PC-9 (cell line): Measurements from ENCODE around the gene ZSCAN18. TPM values are rescaled to one million over a fixed set of nuclear protein-coding genes. Genes with fewer than 3 reads are reported as not detected.

Experiments used
- BruUV-seq: library from RNA; stranded (reverse); fragments of 400-500 nt; replicated peaks from 2 replicates; lab custom pipeline; 2021; lab: Mats Ljungman, UMichigan
- CTCF ChIA-PET: fragments of 300-600 bp; sonication (Branson Sonifier 250); formaldehyde crosslinking; loops from one replicate; lab custom pipeline; 2022; ENCODE audit warnings: antibody characterized with exemption; lab: Charles Lee
- POLR2A ChIA-PET: fragments of 300-600 bp; sonication (Branson Sonifier 250); formaldehyde crosslinking; loops from one replicate; lab custom pipeline; 2022; ENCODE audit warnings: antibody characterized with exemption; ENCODE audit not compliant: unreplicated experiment; lab: Charles Lee
- DNase-seq, 2 experiments: peaks; one replicate each; pipeline versions ENCODE4 v3.0.0 to v3.0.0-alpha.2; 2015 to 2022; ENCODE audit warnings: mixed read lengths in 1 of 2
- H2AFZ ChIP-seq: fragments of 200-600 bp; sonication (generic); 2 replicates; pipeline ENCODE4 v1.8.1; 2017; ENCODE audit warnings: antibody characterized with exemption
- H3F3A ChIP-seq: fragments of 200-600 bp; sonication (generic); 2 replicates; pipeline ENCODE4 v1.8.1; 2017; ENCODE audit warnings: antibody characterized with exemption, mild to moderate bottlenecking, low read depth; ENCODE audit not compliant: insufficient read depth
- H3K27ac ChIP-seq: fragments of 200-600 bp; sonication (generic); 2 replicates; pipeline ENCODE4 v1.6.1; 2016; ENCODE audit warnings: mixed run types
- H3K27me3 ChIP-seq: fragments of 200-600 bp; sonication (generic); 2 replicates; pipeline ENCODE4 v1.6.1; 2016; ENCODE audit warnings: low read depth, mixed run types; ENCODE audit not compliant: insufficient read depth
- H3K36me3 ChIP-seq: fragments of 200-600 bp; sonication (generic); 2 replicates; pipeline ENCODE4 v1.6.1; 2016; ENCODE audit warnings: low read depth, mixed run types
- H3K4me1 ChIP-seq: fragments of 200-600 bp; sonication (generic); replicated peaks from 2 replicates; pipeline ENCODE4 v1.6.1; 2016; ENCODE audit warnings: mixed run types; ENCODE audit not compliant: insufficient read depth
- H3K4me2 ChIP-seq: fragments of 200-600 bp; sonication (generic); 2 replicates; pipeline ENCODE4 v1.6.1; 2017; ENCODE audit warnings: mixed run types
- H3K4me3 ChIP-seq: fragments of 200-600 bp; sonication (generic); 2 replicates; pipeline ENCODE4 v1.6.1; 2016; ENCODE audit warnings: mixed run types
- H3K79me2 ChIP-seq: fragments of 200-600 bp; sonication (generic); 2 replicates; pipeline ENCODE4 v1.6.1; 2017; ENCODE audit warnings: low read depth, mixed run types
- H3K9me2 ChIP-seq: fragments of 200-600 bp; sonication (generic); 2 replicates; pipeline ENCODE4 v1.8.1; 2017; ENCODE audit warnings: mild to moderate bottlenecking; ENCODE audit not compliant: insufficient read depth
- H3K9me3 ChIP-seq: fragments of 200-600 bp; sonication (generic); 2 replicates; pipeline ENCODE4 v1.8.1; 2016; ENCODE audit warnings: low read depth; ENCODE audit not compliant: insufficient read depth
- H4K20me1 ChIP-seq: fragments of 200-600 bp; sonication (generic); 2 replicates; pipeline ENCODE4 v1.8.1; 2017; ENCODE audit not compliant: insufficient read depth
- EZH2 ChIP-seq: fragments of 200-600 bp; sonication (generic); IDR thresholded peaks from 2 replicates; pipeline ENCODE4 v1.8.0; 2017; ENCODE audit warnings: antibody characterized with exemption, low read depth
- intact Hi-C: fragments of 100-400 bp; cut with micrococcal nuclease; formaldehyde crosslinking; loops from one replicate; pipeline ENCODE4 v1.10.0; 2022; ENCODE audit not compliant: unreplicated experiment
- total RNA-seq: library from RNA; stranded (reverse); gene quantifications from 2 replicates; pipeline ENCODE4 v1.2.3, GENCODE V29; 2021
- TF ChIP-seq, protein P1 (sequence below): fragments of 200-600 bp; sonication (generic); conservative IDR thresholded peaks from 2 replicates; pipeline ENCODE4 v1.6.1; 2017; ENCODE audit warnings: mixed run types, antibody characterized with exemption, mild to moderate bottlenecking, moderate library complexity

The ZSCAN18 gene
- total RNA-seq, 1 experiment from 2014 or later, result 76.3 TPM

GRCh38 chr19:58045411-58046050, 52.5 kb downstream of the ZSCAN18 start:
- TF ChIP-seq EZH2, result no peak
- TF ChIP-seq, protein P1, sequence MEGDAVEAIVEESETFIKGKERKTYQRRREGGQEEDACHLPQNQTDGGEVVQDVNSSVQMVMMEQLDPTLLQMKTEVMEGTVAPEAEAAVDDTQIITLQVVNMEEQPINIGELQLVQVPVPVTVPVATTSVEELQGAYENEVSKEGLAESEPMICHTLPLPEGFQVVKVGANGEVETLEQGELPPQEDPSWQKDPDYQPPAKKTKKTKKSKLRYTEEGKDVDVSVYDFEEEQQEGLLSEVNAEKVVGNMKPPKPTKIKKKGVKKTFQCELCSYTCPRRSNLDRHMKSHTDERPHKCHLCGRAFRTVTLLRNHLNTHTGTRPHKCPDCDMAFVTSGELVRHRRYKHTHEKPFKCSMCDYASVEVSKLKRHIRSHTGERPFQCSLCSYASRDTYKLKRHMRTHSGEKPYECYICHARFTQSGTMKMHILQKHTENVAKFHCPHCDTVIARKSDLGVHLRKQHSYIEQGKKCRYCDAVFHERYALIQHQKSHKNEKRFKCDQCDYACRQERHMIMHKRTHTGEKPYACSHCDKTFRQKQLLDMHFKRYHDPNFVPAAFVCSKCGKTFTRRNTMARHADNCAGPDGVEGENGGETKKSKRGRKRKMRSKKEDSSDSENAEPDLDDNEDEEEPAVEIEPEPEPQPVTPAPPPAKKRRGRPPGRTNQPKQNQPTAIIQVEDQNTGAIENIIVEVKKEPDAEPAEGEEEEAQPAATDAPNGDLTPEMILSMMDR, result no peak
- H3K4me2 ChIP-seq, result no peak overlapping the region
- H4K20me1 ChIP-seq, result no peaks in the 10 kb centered on the region
- DNase-seq, result no peak
- H3F3A ChIP-seq, result no peaks in the 10 kb centered on the region
- peaks cover 69% of the 10 kb centered on the region for H3K27me3 ChIP-seq
- H3K4me1 ChIP-seq, result no peaks in the 10 kb centered on the region
- H3K27ac ChIP-seq, result no peak overlapping the region
- POLR2A ChIA-PET, result interaction anchor here (0.6 kb wide), 1 partner anchor 164 kb away, joined by 5 read pairs; no protein-coding TSS in a partner anchor
- intact Hi-C loops, result no loop called here
- no peaks in the 10 kb centered on the region for H3K9me2 ChIP-seq
- no peaks in the 10 kb centered on the region; the same call in 1 of the 2 replicates for H3K9me3 ChIP-seq
- no peak overlapping the region for H3K4me3 ChIP-seq
- H3K36me3 ChIP-seq, result no peaks in the 10 kb centered on the region
- H3K79me2 ChIP-seq, result no peaks in the 10 kb centered on the region
- CTCF ChIA-PET, result no interaction called here
- H2AFZ ChIP-seq, result no peak overlapping the region
- BruUV-seq, result no TSS peak

DNA sequence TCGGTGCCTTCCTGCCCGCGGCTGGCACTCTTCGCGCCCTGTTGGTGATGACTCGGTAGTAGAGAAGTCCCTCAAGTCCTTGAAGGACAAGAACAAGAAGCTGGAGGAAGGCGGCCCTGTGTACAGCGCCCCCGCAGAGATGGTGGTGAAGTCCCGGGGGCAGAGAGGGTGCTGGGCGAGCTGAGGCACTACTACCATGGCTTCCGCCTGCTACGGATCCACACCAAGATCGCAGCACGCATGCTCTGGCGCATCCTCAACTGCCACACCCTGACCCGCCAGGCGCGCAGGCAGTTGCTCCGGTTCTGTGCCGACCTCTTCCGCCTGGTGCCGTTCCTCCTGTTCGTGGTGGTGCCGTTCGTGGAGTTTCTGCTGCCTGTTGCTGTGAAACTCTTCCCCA, 53.1 kb downstream of the ZSCAN18 start:
- Histone ChIP-seq H3K9me3 (no peaks in the 10 kb centered on the region; the same call in 1 of the 2 replicates), H3K36me3 (no peaks in the 10 kb centered on the region), H3K79me2 (no peaks in the 10 kb centered on the region)

GRCh38 chr19:58044391-58044790, 53.6 kb downstream of the ZSCAN18 start:
- TF ChIP-seq EZH2, result no peak
- TF ChIP-seq, protein P1, result no peak
- Histone ChIP-seq H3K27ac (no peak overlapping the region), H3K4me2 (no peak overlapping the region), H3K9me3 (no peaks in the 10 kb centered on the region; the same call in 1 of the 2 replicates), H3K4me1 (no peaks in the 10 kb centered on the region), H3K36me3 (no peaks in the 10 kb centered on the region), H3K27me3 (peaks cover 68% of the 10 kb centered on the region), H3K9me2 (no peaks in the 10 kb centered on the region), H3K4me3 (no peak overlapping the region), H2AFZ (no peak overlapping the region), H3K79me2 (no peaks in the 10 kb centered on the region), H4K20me1 (no peaks in the 10 kb centered on the region), H3F3A (no peaks in the 10 kb centered on the region)
- no TSS peak for BruUV-seq
- CTCF ChIA-PET, result no interaction called here
- intact Hi-C loops, result no loop called here
- POLR2A ChIA-PET, result interaction anchor here (0.5 kb wide), 1 partner anchor 544 kb away, joined by 3 read pairs; the partner anchor contains the start of gene ZNF773
- no peak for DNase-seq

More for the DNA sequence above, 53.1 kb downstream of the ZSCAN18 start:
- ChIA-PET CTCF (no interaction called here), POLR2A (interaction anchor here (0.5 kb wide), 1 partner anchor 545 kb away, joined by 3 read pairs; the partner anchor contains the start of gene ZNF773)
- DNase-seq, result no peak
- Histone ChIP-seq H3K4me1 (no peaks in the 10 kb centered on the region), H4K20me1 (no peaks in the 10 kb centered on the region), H3K4me2 (no peak overlapping the region), H2AFZ (no peak overlapping the region), H3K4me3 (no peak overlapping the region), H3K27me3 (peaks cover 70% of the 10 kb centered on the region), H3F3A (no peaks in the 10 kb centered on the region), H3K27ac (no peak overlapping the region), H3K9me2 (no peaks in the 10 kb centered on the region)
- BruUV-seq, result no TSS peak
- no peak for TF ChIP-seq EZH2
- TF ChIP-seq, protein P1, result no peak
- intact Hi-C loops, result no loop called here
